IMR-90 (cell line): ENCODE measurements around the gene CRACDL. TPM values are rescaled to one million over a fixed set of nuclear protein-coding genes. Genes with fewer than 3 reads are reported as not detected.

ENCODE experiments used
- ATAC-seq: fragments of 200-7000 bp; cut with Tn5 transposase; 2 replicates; pipeline ENCODE4 v1.9.1; 2020; ENCODE audit warnings: low read depth, mild to moderate bottlenecking, moderate library complexity
- BruUV-seq: library from RNA; stranded (reverse); fragments of 400-500 nt; replicated peaks from 2 replicates; lab custom pipeline; 2021; lab: Mats Ljungman, UMichigan
- CTCF ChIA-PET: fragments of 300-600 bp; formaldehyde crosslinking; extraction: SDS; loops from one replicate; lab custom pipeline; 2021; ENCODE audit warnings: antibody characterized with exemption; lab: Yijun Ruan, JAX
- POLR2A ChIA-PET: fragments of 300-600 bp; sonication (Branson Sonifier 250); formaldehyde crosslinking; loops from one replicate; lab custom pipeline; 2022; ENCODE audit warnings: antibody characterized with exemption; ENCODE audit not compliant: unreplicated experiment; lab: Charles Lee
- DNase-seq: peaks from one replicate; pipeline ENCODE4 v3.0.0; 2013
- H2AFZ ChIP-seq: replicated peaks from 2 replicates; pipeline ENCODE3; 2013; ENCODE audit warnings: low read length, mild to moderate bottlenecking; ENCODE audit not compliant: poor library complexity
- H2AK5ac ChIP-seq: 2 replicates; pipeline ENCODE4 v1.6.1; 2013; ENCODE audit warnings: low read depth, low read length, inconsistent platforms
- H2AK9ac ChIP-seq: replicated peaks from 2 replicates; pipeline ENCODE3; 2013; ENCODE audit warnings: mild to moderate bottlenecking, low read depth, low read length, moderate library complexity; ENCODE audit not compliant: poor library complexity
- H2BK120ac ChIP-seq: 2 replicates; pipeline ENCODE4 v1.6.1; 2013; ENCODE audit warnings: low read depth, low read length, inconsistent platforms
- H2BK15ac ChIP-seq: 3 replicates; pipeline ENCODE4 v1.6.1; 2013; ENCODE audit warnings: low read depth, low read length, inconsistent platforms
- H2BK20ac ChIP-seq: 2 replicates; pipeline ENCODE4 v1.6.1; 2013; ENCODE audit warnings: low read depth, mild to moderate bottlenecking, inconsistent platforms, low read length, moderate library complexity
- H2BK5ac ChIP-seq: 2 replicates; pipeline ENCODE4 v1.6.1; 2013; ENCODE audit warnings: mild to moderate bottlenecking, low read depth, low read length, inconsistent platforms; ENCODE audit not compliant: poor library complexity, severe bottlenecking
- H3K14ac ChIP-seq: replicated peaks from 2 replicates; pipeline ENCODE4 v1.6.1; 2013; ENCODE audit warnings: low read depth, low read length, inconsistent platforms
- H3K18ac ChIP-seq: 2 replicates; pipeline ENCODE4 v1.6.1; 2013; ENCODE audit warnings: low read depth, low read length, control low read depth
- H3K23ac ChIP-seq: 2 replicates; pipeline ENCODE4 v1.6.1; 2013; ENCODE audit warnings: low read depth, low read length, inconsistent platforms
- H3K27ac ChIP-seq: 2 replicates; pipeline ENCODE4 v1.5.1; 2013; ENCODE audit warnings: mild to moderate bottlenecking, control low read depth, low read length; ENCODE audit not compliant: insufficient read depth
- H3K27me3 ChIP-seq: 2 replicates; pipeline ENCODE4 v1.6.1; 2013; ENCODE audit warnings: low read length; ENCODE audit not compliant: control insufficient read depth, insufficient read depth
- H3K36me3 ChIP-seq: 2 replicates; pipeline ENCODE4 v1.6.1; 2013; ENCODE audit warnings: low read length, mixed read lengths; ENCODE audit not compliant: control insufficient read depth, insufficient read depth
- H3K4ac ChIP-seq: 2 replicates; pipeline ENCODE4 v1.6.1; 2013; ENCODE audit warnings: low read depth, low read length, inconsistent platforms
- H3K4me1 ChIP-seq: 2 replicates; pipeline ENCODE4 v1.6.1; 2013; ENCODE audit warnings: low read length, mixed read lengths; ENCODE audit not compliant: control insufficient read depth, insufficient read depth
- H3K4me2 ChIP-seq: 2 replicates; pipeline ENCODE4 v1.6.1; 2013; ENCODE audit warnings: low read depth, mild to moderate bottlenecking, control low read depth, low read length, moderate library complexity
- H3K4me3 ChIP-seq: 2 replicates; pipeline ENCODE4 v1.5.1; 2013; ENCODE audit warnings: low read depth, mild to moderate bottlenecking, control low read depth, low read length, moderate library complexity; ENCODE audit not compliant: insufficient read depth
- H3K56ac ChIP-seq: 2 replicates; pipeline ENCODE4 v1.6.1; 2013; ENCODE audit warnings: low read length, inconsistent platforms; ENCODE audit not compliant: insufficient read depth; ENCODE audit errors: extremely low read depth
- H3K79me1 ChIP-seq, 2 experiments: 2 replicates each; pipeline ENCODE4 v1.6.1; 2013; ENCODE audit warnings: low read length in 2 of 2, inconsistent platforms in 1 of 2, low read depth in 1 of 2
- H3K9ac ChIP-seq: 2 replicates; pipeline ENCODE4 v1.6.1; 2013; ENCODE audit warnings: low read depth, low read length, control low read depth
- H3K9me1 ChIP-seq: 2 replicates; pipeline ENCODE4 v1.6.1; 2013; ENCODE audit warnings: low read length, inconsistent platforms; ENCODE audit not compliant: insufficient read depth
- H3K9me3 ChIP-seq: 2 replicates; pipeline ENCODE4 v1.6.1; 2013; ENCODE audit warnings: low read length; ENCODE audit not compliant: control insufficient read depth, insufficient read depth
- H4K20me1 ChIP-seq: 2 replicates; pipeline ENCODE4 v1.6.1; 2013; ENCODE audit warnings: low read length, inconsistent platforms; ENCODE audit not compliant: insufficient read depth
- H4K5ac ChIP-seq: 2 replicates; pipeline ENCODE4 v1.6.1; 2013; ENCODE audit warnings: mild to moderate bottlenecking, low read depth, low read length, control low read depth
- H4K8ac ChIP-seq, 2 experiments: 2 replicates each; pipeline ENCODE4 v1.6.1; 2013; ENCODE audit warnings: low read depth in 2 of 2, low read length in 2 of 2, control low read depth in 1 of 2, inconsistent platforms in 1 of 2
- H4K91ac ChIP-seq: 2 replicates; pipeline ENCODE4 v1.6.1; 2013; ENCODE audit warnings: low read depth, low read length, inconsistent platforms; ENCODE audit not compliant: insufficient read depth
- BHLHE40 ChIP-seq: fragments of 150-350 bp; IDR thresholded peaks from 2 replicates; pipeline ENCODE4 v1.6.1; 2016; ENCODE audit warnings: mild to moderate bottlenecking, low read depth, low read length
- CEBPB ChIP-seq: IDR thresholded peaks from 2 replicates; pipeline ENCODE4 v1.6.1; 2012; ENCODE audit warnings: low read depth, low read length, improper control_type of control experiment
- CHD1 ChIP-seq: IDR thresholded peaks from 2 replicates; pipeline ENCODE4 v1.6.1; 2012; ENCODE audit warnings: low read depth, low read length, improper control_type of control experiment
- FOS ChIP-seq: fragments of 150-350 bp; IDR thresholded peaks from 2 replicates; pipeline ENCODE4 v1.6.1; 2016; ENCODE audit warnings: low read depth, low read length
- MAFK ChIP-seq: IDR thresholded peaks from 2 replicates; pipeline ENCODE4 v1.6.1; 2012; ENCODE audit warnings: low read depth, low read length, improper control_type of control experiment
- MAZ ChIP-seq: IDR thresholded peaks from 2 replicates; pipeline ENCODE4 v1.6.1; 2012; ENCODE audit warnings: low read depth, mild to moderate bottlenecking, low read length, improper control_type of control experiment, moderate library complexity, borderline replicate concordance
- MXI1 ChIP-seq: IDR thresholded peaks from 2 replicates; pipeline ENCODE4 v1.6.1; 2012; ENCODE audit warnings: low read depth, mild to moderate bottlenecking, low read length, moderate library complexity, borderline replicate concordance
- POLR2A ChIP-seq: IDR thresholded peaks from 2 replicates; pipeline ENCODE4 v1.6.1; 2012; ENCODE audit warnings: mild to moderate bottlenecking, low read depth, low read length
- RAD21 ChIP-seq: IDR thresholded peaks from 2 replicates; pipeline ENCODE4 v1.6.1; 2012; ENCODE audit warnings: low read length, improper control_type of control experiment
- RCOR1 ChIP-seq: IDR thresholded peaks from 2 replicates; pipeline ENCODE4 v1.6.1; 2012; ENCODE audit warnings: mild to moderate bottlenecking, low read length, improper control_type of control experiment; ENCODE audit not compliant: insufficient replicate concordance
- RFX5 ChIP-seq: IDR thresholded peaks from 2 replicates; pipeline ENCODE4 v1.8.0; 2012; ENCODE audit warnings: low read depth, mild to moderate bottlenecking, low read length, moderate library complexity
- SMC3 ChIP-seq: fragments of 150-350 bp; IDR thresholded peaks from 2 replicates; pipeline ENCODE4 v1.6.1; 2016; ENCODE audit warnings: low read depth, mild to moderate bottlenecking, antibody characterized with exemption, low read length, moderate library complexity
- WGBS, 2 experiments: methylation state at CpG; one replicate each; pipeline versions ENCODE4 v1.1.5 to v1.1.7; 2013; ENCODE audit warnings: missing lambda C conversion rate in 2 of 2; ENCODE audit not compliant: insufficient read length in 1 of 2; ENCODE audit errors: extremely low coverage in 2 of 2; 5-methylcytosine and 5-hydroxymethylcytosine counted together
- dilution Hi-C: fragments of 300-500 bp; cut with HindIII; formaldehyde crosslinking; loops from one replicate; pipeline ENCODE4 v1.14.3; 2018; ENCODE audit warnings: low sequenced_read_pairs; ENCODE audit not compliant: unreplicated experiment
- in situ Hi-C: fragments of 300-500 bp; cut with MboI; formaldehyde crosslinking; loops from 3 replicates; pipeline ENCODE4 v1.14.3; 2019; ENCODE audit warnings: low sequenced_read_pairs, inconsistent platforms, mixed read lengths
- intact Hi-C: fragments of 100-400 bp; cut with micrococcal nuclease; formaldehyde crosslinking; loops from 2 replicates; pipeline ENCODE4 v1.10.0; 2022
- polyA plus RNA-seq, 3 experiments: library from polyadenylated mRNA; depleted of rRNA; stranded (reverse); fragments of >200 nt; gene quantifications; 2 replicates each; pipeline ENCODE4 v1.2.3, GENCODE V29; 2012; ENCODE audit warnings: low replicate concordance in 1 of 3
- total RNA-seq: library from RNA; depleted of rRNA; stranded (reverse); fragments of >200 nt; gene quantifications from 2 replicates; pipeline ENCODE4 v1.2.3, GENCODE V29; 2012
- TF ChIP-seq, protein P1 (sequence below): conservative IDR thresholded peaks from 2 replicates; pipeline ENCODE4 v1.5.1; 2012; ENCODE audit warnings: mild to moderate bottlenecking, low read depth, low read length, improper control_type of control experiment
- TF ChIP-seq, protein P2 (sequence below): fragments of 150-350 bp; IDR thresholded peaks from 2 replicates; pipeline ENCODE4 v1.6.1; 2017; ENCODE audit warnings: mild to moderate bottlenecking, antibody characterized with exemption, low read length, low read depth
- TF ChIP-seq, protein P3 (sequence below): fragments of 150-350 bp; IDR thresholded peaks from 2 replicates; pipeline ENCODE4 v1.6.1; 2016; ENCODE audit warnings: low read depth, mild to moderate bottlenecking, low read length, moderate library complexity, borderline replicate concordance

The CRACDL gene
- total and polyA plus RNA-seq, 2 of the 4 experiments (the other 2 are of a cell fraction) = not detected

DNA sequence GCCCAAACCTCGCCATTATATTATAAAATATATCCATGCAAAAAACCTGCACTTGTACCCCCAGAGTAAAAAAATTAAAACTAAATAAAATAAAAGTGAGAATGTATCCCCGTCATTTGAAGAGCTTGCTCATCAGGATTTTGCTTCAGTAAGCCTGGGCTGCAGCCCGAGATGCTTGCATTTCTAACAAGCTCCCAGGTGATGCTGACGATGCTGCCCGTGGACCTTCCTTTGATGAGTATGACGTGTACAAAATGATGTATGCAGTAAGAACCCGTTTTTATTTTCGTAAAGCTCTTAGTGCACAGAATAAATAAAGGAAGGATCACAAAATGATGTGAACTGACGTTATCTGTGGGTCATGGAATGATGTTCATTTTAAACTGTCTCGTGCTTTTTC is 63.5 kb downstream of the CRACDL start:
- Histone ChIP-seq H3K18ac (no peak overlapping the region), H4K91ac (no peak overlapping the region), H2AK5ac (no peak overlapping the region), H3K14ac (no peak overlapping the region), H4K8ac (no peak overlapping the region), H3K27me3 (peaks cover 24% of the 10 kb centered on the region), H3K36me3 (no peaks in the 10 kb centered on the region), H3K9ac (no peak overlapping the region), H2AFZ (no peak overlapping the region), H2AK9ac (no peak overlapping the region), H4K5ac (no peak overlapping the region), H2BK120ac (no peak overlapping the region), H3K23ac (no peak overlapping the region), H3K27ac (no peak overlapping the region), H2BK20ac (no peak overlapping the region), H2BK5ac (no peak overlapping the region), H4K20me1 (no peaks in the 10 kb centered on the region), H2BK15ac (no peak overlapping the region), H3K4me1 (no peaks in the 10 kb centered on the region), H3K4me3 (no peak overlapping the region), H3K9me3 (no peaks in the 10 kb centered on the region), H3K4me2 (no peak overlapping the region), H3K4ac (no peak overlapping the region), H3K79me1 (no peaks in the 10 kb centered on the region), H3K56ac (no peak overlapping the region), H3K9me1 (no peaks in the 10 kb centered on the region)
- no TSS peak for BruUV-seq
- no peak for TF ChIP-seq MXI1
- TF ChIP-seq RFX5 = no peak
- TF ChIP-seq POLR2A = no peak
- TF ChIP-seq SMC3 = no peak
- TF ChIP-seq, protein P1, sequence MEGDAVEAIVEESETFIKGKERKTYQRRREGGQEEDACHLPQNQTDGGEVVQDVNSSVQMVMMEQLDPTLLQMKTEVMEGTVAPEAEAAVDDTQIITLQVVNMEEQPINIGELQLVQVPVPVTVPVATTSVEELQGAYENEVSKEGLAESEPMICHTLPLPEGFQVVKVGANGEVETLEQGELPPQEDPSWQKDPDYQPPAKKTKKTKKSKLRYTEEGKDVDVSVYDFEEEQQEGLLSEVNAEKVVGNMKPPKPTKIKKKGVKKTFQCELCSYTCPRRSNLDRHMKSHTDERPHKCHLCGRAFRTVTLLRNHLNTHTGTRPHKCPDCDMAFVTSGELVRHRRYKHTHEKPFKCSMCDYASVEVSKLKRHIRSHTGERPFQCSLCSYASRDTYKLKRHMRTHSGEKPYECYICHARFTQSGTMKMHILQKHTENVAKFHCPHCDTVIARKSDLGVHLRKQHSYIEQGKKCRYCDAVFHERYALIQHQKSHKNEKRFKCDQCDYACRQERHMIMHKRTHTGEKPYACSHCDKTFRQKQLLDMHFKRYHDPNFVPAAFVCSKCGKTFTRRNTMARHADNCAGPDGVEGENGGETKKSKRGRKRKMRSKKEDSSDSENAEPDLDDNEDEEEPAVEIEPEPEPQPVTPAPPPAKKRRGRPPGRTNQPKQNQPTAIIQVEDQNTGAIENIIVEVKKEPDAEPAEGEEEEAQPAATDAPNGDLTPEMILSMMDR = no peak
- TF ChIP-seq CHD1 = no peak
- no peak for TF ChIP-seq FOS
- TF ChIP-seq, protein P2, sequence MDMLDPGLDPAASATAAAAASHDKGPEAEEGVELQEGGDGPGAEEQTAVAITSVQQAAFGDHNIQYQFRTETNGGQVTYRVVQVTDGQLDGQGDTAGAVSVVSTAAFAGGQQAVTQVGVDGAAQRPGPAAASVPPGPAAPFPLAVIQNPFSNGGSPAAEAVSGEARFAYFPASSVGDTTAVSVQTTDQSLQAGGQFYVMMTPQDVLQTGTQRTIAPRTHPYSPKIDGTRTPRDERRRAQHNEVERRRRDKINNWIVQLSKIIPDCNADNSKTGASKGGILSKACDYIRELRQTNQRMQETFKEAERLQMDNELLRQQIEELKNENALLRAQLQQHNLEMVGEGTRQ = no peak
- no peak for TF ChIP-seq MAZ
- TF ChIP-seq BHLHE40 = no peak
- TF ChIP-seq RCOR1 = no peak
- no peak for TF ChIP-seq MAFK
- TF ChIP-seq, protein P3, sequence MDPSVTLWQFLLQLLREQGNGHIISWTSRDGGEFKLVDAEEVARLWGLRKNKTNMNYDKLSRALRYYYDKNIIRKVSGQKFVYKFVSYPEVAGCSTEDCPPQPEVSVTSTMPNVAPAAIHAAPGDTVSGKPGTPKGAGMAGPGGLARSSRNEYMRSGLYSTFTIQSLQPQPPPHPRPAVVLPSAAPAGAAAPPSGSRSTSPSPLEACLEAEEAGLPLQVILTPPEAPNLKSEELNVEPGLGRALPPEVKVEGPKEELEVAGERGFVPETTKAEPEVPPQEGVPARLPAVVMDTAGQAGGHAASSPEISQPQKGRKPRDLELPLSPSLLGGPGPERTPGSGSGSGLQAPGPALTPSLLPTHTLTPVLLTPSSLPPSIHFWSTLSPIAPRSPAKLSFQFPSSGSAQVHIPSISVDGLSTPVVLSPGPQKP = no peak
- no peak for TF ChIP-seq RAD21
- TF ChIP-seq CEBPB = no peak
- ChIA-PET CTCF (no interaction called here), POLR2A (no interaction called here)
- 56% methylated on average over 3 of the region's 10 CpGs; no CpG with 5 or more reads in 1 of the 2 experiments for WGBS, 2 experiments
- in situ Hi-C loops = no loop called here
- DNase-seq (no peak), ATAC-seq (no peak)
- dilution Hi-C loops = no loop called here
- intact Hi-C loops = no loop called here
